DMS53 treated with DMSO at 0.1 percent for 48 hours (cell line): ENCODE measurements around the gene ZHX3.
A peak's percentile ranks its signal among the peaks of the same experiment; 100 is the strongest.
"Not testable (repeated sequence)": the region's sequence is repeated elsewhere in the genome, so short reads cannot be mapped to it uniquely, and the experiment has no call there.

Source experiments
- DNase-seq: peaks from one replicate; lab custom pipeline; 2025; ENCODE audit not compliant: unreplicated experiment; lab: John Stamatoyannopoulos, UW

The ZHX3 gene

DNA sequence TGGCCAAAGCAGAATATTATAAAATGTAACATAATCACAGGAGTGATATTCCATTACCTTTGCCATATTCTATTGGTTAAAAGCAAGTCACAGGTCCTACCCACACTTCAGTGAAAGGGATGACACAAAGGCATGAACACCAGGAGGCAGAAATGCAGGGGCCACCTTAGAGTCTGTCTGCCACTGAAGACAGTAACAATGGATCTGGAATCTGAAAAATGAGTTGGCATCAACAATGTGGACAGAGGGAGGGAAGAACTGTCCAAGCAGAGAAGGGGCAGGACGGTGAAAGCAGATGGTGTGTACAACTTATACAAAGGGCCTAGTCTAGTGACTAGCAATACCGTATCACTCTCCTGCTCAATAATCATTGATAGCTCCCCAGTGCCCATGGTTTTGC, 16.5 kb upstream of the ZHX3 start:
- no peak for DNase-seq

DNA sequence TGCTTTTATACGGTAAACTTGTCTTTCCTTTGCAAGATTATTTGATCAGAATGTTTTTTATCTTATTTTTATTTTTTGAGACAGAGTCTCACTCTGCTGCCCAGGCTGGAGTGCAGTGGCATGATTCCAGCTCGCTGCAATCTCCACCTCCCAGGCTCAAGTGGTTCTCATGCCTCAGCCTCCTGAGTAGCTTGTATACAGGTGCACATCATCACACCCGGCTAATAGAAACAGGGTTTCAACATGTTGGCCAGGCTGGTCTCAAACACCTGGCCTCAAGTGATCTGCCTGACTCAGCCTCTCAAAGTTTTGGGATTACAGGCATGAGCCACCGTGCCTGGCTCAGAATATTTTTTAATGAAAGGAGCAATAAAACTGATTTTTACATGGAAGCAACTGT, 14.2 kb upstream of the ZHX3 start:
- DNase-seq = no peak

DNA sequence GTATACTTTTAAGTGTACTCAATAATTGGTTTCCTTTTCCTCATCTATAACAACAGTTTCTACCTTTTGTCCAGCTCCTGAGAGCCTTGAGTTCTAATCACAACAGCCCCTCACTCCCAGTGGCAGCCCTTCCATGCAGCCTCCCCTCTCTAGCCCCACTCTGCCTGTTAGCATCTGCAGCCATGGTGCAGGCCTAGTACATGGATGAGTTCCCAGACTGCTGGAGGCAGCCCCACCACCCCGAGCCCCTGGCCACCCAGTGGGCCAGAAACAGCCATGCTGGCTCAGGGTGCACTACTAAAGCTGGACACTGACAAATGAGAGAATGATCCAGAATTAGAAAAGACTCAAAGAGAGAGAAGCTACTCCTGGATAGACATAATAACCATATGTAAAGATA, 13.4 kb upstream of the ZHX3 start:
- no peak for DNase-seq

DNA sequence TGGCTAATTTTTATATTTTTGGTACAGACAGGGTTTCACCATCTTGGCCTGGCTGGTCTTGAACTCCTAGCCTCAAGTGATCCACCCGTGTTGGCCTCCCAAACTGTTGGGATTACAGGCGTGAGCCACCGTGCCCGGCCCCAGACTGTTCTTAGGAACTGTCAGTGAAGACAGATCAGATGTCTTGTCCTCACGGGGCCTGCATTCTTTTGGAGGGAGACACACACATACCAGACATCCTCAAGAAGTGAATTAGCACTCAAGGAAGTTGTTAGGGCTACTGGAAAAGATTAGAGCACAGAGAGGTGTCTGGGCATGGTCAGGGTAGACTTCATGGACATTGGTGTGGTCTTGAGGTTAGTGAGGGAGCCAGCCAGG, 12.8 kb upstream of the ZHX3 start:
- DNase-seq = no peak

DNA sequence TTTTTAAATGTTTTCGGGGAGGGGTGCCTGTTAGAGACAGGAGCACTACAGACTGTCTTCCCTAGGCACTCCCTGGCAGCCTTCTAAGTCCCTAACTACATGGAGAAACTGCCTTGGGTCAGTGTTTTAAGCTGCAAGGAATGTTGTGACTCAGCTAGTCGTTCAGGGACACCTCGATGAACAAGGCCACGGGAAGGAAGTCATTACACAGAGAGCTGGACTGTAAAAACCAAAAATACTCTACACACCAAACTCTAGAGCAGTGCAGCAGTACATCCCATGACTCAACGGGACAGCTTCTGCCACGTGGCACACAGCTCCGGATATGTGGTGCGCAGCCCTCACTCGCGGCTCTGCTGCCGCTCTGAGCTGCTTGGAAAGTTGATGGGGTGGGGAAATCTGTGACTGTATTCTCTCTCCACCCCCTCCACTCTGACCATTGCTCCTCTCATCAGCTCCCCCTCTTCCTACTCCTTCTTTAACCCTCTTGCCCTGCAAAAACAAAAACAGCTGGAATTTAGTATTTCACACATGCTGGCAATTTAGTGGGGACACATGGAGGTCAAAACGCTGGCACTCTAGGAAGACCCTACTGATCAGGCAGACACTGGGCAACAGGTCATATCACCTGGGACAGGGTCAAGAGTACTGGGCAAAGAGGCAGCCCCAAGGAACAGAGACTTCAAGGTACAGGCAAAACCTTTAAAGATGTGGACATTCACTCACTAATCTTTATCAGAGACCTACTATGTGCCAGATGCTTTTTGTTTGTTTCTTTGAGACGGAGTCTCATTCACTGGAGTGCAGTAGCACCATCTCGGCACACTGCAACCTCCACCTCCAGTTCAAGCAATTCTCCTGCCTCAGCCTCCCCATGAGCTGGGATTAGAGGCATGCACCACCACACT, 12.2 kb upstream of the ZHX3 start:
- DNase-seq = no peak

DNA sequence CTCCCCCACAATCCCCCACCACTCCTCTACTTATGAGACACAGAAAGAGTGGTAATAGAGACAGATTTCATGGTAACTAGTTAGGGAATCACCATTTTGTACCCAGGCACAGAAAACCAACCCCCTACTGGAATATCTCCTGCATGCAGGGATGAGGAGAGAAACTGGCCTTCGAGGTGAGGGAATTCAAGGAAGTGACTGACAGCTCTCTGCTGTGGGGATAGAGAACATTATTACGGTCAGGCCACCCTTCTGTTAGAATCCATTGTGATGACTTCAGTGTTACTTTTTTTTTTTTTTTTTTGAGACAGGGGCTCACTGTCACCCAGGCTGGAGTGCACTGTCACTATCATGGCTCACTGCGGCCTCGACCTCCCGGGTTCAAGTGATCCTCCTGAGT, 9.6 kb upstream of the ZHX3 start:
- no peak for DNase-seq

DNA sequence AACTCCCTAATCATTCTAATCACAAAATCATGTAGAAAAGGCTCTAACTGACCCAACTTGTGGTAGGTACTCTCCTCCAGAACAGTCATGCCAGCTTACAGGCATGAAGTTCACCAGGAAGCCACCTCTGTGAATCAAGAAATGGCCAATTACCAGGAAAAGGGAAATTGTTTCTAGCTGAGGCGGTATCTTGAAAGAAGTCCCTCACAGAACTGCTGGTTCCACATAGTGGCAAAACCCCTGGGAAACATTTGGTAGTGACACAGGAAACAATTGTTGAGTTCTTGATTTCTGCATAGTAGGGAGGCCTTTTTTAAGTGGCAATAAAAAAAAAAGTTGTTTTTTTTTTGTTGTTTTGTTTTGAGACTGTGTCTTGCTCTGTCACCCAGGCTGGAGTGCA, 3.4 kb upstream of the ZHX3 start:
- no peak for DNase-seq

DNA sequence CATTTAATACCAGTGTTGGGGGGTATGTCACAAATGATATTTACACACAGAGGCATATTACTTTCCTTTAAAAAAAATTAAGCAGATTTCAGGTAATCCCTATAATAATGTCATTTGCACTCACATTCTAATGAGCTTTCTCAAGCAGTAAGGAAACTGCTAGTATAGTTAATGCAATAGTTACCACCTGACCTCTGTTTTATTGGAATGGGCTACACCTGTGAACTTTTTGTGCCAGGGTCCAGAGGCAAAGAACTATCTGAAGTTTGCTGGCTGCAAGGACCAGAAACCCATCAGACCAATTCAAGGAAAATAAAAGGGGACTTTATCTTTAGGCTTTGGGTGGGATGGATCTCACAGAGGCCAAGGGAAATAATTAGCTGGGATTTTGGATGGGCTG, 2.9 kb upstream of the ZHX3 start:
- no peak for DNase-seq

DNA sequence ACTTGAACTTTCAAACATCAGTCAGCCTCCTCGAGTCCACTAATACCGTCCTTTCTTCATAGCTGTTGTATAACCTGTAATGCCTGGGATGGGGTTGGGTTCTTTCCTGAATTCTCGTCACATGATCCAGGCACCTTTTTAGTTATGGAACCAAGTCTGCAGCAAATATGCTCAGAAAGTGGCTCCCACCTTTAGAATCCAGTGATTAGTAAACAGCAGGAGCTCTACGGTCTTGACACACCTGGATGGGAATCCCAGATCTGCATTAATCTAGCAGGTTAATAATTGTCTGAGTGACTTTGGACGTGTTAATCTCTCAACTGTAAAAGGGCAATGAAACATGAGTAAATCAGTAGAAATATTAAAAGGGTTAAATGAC, 729 bp upstream of the ZHX3 start:
- peak; percentile 32 for DNase-seq

DNA sequence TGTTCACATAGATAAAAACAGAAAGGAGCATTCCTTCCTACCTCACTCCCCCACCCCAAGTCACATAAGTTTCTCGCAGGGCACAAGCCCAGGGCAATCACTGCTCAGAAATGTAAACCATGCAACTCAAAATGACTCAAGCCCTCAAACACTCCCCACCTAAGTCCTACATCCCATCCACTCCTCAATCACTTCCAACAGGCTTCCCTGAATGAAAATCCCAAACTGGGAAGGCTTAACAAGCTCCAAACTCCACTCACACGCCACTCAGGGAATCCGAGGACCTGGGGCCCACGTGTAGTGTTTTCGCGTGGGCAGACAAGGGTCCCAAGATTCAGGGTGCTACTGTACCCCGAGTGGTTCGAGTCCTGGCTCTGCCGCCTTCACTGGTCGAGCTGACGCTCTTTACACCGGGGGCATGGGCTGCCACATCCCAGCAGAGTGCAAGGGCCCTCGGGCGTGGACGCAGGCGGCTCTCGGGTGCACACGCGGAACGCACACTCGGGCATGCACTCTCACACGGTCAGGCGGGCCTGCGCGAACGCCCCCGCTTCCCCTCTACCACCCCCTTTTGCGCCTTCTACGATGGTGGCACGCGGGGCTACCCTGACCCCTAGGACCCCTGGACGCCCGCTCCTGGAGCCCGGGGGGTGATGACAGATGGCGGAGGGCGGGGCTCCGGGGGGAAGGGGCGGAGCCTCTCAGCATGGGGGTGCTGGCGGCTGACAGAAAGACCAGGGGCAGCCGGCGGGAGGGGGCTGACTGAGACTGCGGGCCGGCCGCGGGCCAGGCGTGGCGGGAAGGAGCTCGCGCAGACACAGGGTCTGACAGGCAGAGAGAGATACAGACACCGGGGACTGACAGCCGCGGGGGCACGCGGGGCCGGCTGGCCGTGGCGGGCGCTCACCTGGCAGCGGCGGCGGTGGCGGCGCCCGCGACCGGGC, 657 bp downstream of the ZHX3 start:
- DNase-seq = peak; percentile 43

DNA sequence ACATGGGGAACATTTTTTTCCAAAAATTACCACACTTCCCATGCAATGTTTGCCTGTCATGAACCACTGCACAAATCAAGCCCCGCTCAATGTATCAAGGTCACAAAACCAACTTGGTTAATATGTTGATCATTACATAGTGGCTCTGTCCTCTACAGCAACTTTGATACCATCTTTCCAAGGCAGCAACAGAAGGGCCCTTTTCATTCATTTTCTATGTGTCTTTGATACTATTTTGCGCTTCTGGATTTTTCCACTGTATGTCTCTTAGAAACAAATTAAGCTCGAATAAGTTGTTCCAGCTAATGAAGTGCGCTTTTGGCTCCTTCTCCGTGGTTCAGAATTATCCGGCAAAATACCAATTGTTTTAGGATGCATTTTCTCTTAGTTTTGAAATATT, 1.5 kb downstream of the ZHX3 start:
- no peak for DNase-seq

DNA sequence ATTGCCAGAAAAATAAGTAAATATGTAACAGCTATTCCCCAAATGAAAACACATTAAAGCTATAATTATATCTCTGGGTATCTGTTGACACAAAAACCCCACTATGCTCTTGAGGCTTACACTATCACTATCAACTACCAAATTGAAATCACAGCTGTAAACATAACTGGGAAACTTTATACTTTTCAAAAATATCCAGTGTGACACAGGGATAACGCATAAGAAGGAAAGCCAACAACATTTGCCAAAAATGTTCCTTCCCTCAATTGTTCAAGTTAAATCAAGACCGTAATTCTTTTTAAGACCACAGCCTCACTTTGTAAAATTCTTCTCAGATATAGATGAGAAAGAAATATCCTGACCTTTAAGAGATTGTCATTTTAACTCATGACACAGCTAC, 3.1 kb downstream of the ZHX3 start:
- no peak for DNase-seq

DNA sequence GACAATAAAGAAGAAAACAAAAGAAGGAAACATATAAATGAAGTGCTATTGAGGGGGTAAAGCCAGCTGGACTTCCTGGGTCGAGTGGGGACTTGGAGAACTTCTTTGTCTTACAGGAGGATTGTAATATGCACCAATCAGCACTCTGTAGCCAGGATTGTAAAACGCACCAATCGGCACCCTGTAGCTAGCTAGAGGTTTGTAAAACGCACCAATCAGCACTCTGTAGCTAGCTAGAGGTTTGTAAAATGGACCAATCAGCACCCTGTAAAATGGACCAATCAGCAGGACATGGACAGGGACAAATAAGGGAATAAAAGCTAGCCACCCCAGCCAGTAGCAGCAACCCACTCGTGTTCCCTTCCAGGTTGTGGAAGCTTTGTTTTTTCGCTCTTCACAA, 5.5 kb downstream of the ZHX3 start:
- DNase-seq = not testable (repeated sequence)

DNA sequence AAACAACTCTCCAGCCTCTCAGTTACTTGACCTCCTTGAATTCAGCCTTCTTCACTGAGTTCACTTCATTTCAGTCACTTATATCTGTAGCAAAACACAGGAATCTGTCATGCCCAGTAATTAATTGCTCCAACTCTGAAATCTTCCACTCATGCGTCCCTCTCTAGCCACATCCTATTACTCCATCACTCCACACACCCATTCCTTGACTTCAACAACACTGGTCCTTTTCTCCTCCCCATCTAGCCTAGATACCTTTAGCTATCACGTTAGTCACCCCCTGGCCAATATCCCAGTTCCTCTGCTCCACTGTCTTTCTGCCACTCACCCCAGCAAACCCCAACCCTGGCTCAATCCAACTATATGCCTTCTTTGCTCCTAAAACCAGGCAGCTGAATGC, 7.7 kb downstream of the ZHX3 start:
- no peak for DNase-seq

DNA sequence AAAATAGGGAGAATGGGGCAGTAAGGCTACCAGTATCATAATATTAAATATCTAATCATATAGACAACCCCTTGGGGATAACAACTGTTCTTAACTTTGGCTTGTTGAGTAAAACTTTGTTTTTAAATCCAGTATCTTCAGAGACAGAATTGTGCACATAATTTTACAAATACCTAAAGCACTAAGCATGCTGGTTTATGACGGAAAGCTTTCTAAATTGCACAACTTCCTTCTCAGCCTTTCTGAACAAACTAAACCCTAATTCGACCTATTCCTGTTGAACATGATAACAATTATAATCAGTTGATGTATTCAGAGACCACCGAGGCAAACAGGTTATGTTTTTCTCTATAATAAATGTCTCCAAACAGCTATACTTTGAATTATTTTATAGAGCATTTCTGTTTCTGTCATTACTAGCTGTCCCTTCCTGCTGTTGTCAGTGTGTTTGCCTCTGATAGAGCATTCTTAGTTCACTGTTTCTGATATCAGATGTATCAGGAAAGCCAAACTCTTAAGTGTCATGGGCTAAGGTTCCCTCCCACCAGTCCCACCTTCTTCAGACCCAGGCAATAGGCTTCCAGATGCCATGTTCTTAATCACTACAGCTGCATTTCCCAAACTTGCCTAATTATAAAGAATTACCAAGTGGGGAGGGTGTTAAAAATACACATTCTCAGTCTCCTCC, 8.7 kb downstream of the ZHX3 start:
- DNase-seq = no peak

DNA sequence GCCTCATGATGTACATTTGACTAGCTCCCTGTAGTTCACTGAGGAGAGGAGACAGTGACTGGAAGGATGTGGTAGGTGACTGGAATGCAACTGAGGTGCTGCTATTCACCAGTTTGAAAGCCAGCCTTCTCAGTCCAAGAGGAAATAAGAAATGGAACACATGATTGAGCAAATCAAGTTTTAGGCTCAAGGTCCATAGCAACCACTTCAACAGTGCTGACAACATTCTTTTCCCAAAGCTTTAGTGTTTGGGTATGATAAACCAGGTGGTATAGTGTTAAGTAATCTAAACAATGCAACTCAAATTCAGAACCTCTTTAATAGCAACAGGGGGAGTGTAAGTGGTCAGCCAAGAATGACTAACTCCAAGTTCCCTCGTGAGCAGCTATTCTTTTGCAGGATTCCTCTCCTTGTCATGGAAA, 9.2 kb downstream of the ZHX3 start:
- DNase-seq = no peak

DNA sequence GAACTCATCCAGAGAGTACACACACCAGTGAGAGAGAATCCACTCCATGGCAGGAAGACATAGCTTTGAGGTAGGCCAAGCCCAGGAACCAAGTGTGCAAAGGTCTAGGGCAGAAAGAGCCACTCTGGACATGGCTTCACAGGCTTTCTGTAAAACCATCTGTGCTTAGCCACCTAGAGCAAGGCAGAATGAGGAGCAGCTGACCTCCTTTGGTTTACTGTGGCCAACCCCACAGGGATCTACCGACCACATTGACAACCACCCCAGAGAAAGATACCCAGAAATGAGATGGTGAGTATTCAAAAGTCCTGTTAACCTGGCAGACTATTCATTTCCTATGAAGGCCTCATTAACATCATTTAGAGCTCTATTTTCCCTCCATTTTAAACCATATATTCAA, 10.5 kb downstream of the ZHX3 start:
- DNase-seq = no peak

DNA sequence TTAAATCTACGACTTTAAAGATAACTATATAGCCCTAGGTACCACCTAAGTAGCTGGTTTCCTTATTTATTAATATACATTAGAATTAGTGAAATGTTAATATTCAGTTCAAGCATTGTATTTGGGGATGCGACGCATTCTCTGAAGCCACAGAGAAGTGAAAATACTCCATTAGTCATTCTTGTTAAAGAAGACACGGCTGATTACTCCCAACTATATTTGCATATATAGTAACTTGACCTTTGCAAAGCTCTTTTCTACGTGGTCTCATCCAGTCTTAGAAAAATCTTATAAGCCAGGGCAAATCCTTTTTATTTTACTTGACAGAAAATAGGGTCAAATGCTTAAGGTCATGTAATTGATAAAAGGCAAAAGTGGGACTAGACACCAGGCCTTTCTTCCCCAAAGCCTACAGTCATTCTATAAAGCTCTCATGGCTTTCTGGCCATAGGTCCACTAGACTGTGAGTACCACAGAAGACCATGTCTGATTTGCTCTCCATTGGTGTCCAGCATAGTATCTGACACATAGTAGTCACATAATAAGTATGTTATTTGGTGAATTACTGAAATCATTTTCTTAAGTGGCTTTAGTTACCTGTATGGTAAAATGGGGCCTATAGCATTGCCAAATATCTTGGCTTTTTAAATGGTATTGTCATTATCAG, 11.3 kb downstream of the ZHX3 start:
- DNase-seq = no peak

DNA sequence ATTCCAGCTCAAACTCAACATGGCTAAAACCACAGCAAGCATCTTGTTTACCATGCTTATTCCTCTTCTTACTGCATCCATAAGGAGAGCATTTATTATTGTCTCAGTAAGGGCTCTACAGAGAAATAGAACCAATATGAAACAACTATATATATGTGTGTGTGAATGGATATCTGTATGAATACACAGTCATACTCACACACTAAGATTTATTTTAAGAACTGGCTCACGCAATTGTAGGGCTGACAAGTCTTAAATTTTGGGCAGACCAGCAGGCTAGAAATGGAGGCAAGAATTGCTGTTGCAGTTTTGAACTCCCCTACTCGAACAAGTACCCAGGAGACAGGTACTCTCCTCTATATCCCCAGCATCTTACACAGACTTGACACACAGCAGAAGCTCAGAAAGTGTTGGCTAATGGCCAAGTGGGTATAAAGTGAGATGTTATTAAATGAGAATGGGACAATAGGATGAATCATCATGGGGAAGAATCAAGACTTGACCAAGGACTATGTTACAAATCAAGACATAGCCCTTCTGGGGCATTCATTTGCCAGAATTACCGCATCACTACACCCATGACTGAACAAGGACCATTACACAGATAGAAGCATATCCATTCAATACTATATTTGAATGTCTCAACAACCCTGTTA, 13.0 kb downstream of the ZHX3 start:
- no peak for DNase-seq

DNA sequence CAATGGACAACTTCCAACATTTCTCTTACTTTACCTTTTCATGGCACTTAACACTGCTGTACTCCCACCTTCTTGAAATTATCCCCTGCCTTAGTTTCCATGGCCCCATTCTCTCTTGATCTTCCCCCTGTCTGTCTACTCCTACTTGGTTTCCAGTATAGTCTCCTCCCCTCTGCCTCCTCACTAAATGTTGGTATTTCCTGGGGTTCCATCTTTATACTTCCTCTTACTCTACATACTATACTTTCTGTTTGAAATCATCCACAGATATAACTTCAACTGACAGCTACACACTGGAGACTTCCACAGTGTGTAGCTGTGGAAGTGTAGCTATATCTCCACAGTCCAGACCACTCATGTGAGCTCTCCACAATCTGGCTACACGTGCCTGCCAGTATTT, 13.5 kb downstream of the ZHX3 start:
- DNase-seq = no peak

DNA sequence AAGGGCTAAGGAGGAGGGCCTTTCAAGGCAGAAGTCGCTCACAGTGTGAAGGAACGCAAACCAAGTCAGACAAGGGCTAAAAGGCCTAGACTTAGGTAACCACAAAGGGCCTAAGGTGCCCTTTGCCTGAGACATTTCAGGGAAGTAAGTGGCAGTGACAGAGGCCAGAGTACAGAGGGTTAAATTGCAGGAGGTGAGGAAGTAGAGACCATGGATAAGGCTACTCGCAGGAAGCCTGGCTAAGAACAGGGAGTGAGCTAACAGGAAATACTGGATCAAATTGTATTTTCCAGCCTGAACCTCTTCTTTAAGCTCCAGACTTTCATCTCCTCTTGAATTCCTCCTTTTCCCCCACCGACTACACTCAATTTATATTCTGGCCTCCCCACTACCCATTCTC, 16.6 kb downstream of the ZHX3 start:
- no peak for DNase-seq
